SIG-M5 treated with dmso at 0.1 percent for 504 hours (cell line): ENCODE data around the gene SLC24A5.

Experiments used
- DNase-seq: peaks from one replicate; lab custom pipeline; 2025; ENCODE audit not compliant: unreplicated experiment; lab: John Stamatoyannopoulos, UW

Gene SLC24A5

GRCh38 chr15:48185529-48185928, 64.7 kb downstream of the SLC24A5 start:
- no peak for DNase-seq

- no peak for DNase-seq
Measured at GRCh38 chr15:48186271-48186670, 65.5 kb downstream of the SLC24A5 start.

GRCh38 chr15:48190932-48191573, 70.3 kb downstream of the SLC24A5 start:
- DNase-seq, result peak; percentile 14

GRCh38 chr15:48191574-48192225, 70.9 kb downstream of the SLC24A5 start, which contains the start of gene CTXN2:
CTXN2 (plus strand) TSS chr15:48191665; CDS start chr15:48201301, 9,636 bp downstream.
- no peak for DNase-seq
